HEK293T (cell line): Measurements from ENCODE around the gene KLHL28.

Experiments used
- ARNT ChIP-seq: fragments of 450-650 bp; IDR thresholded peaks from 2 replicates; pipeline ENCODE4 v1.6.1; 2017; ENCODE audit warnings: mild to moderate bottlenecking
- BHLHE40 ChIP-seq: fragments of 450-650 bp; IDR thresholded peaks from 2 replicates; pipeline ENCODE4 v1.6.1; 2016; ENCODE audit warnings: mild to moderate bottlenecking, moderate library complexity, borderline replicate concordance
- CTBP1 ChIP-seq: fragments of 450-650 bp; IDR thresholded peaks from 2 replicates; pipeline ENCODE4 v1.6.1; 2016; ENCODE audit warnings: borderline replicate concordance
- ELF4 ChIP-seq: fragments of 450-650 bp; IDR thresholded peaks from 2 replicates; pipeline ENCODE4 v1.6.1; 2017; ENCODE audit warnings: antibody characterized with exemption
- FOXA1 ChIP-seq: fragments of 450-650 bp; IDR thresholded peaks from 2 replicates; pipeline ENCODE4 v1.6.1; 2016; ENCODE audit warnings: mild to moderate bottlenecking
- FOXK2 ChIP-seq: fragments of 450-650 bp; IDR thresholded peaks from 2 replicates; pipeline ENCODE4 v1.6.1; 2016; ENCODE audit warnings: mild to moderate bottlenecking
- FOXM1 ChIP-seq: fragments of 450-650 bp; IDR thresholded peaks from 2 replicates; pipeline ENCODE4 v1.6.1; 2017; ENCODE audit warnings: mild to moderate bottlenecking, borderline replicate concordance
- HDGF ChIP-seq: fragments of 450-650 bp; IDR thresholded peaks from 2 replicates; pipeline ENCODE4 v1.6.1; 2017; ENCODE audit warnings: antibody characterized with exemption, borderline replicate concordance
- L3MBTL2 ChIP-seq: fragments of 450-650 bp; conservative IDR thresholded peaks from 2 replicates; pipeline ENCODE4 v1.6.1; 2016; ENCODE audit warnings: mild to moderate bottlenecking
- SP1 ChIP-seq: fragments of 450-650 bp; IDR thresholded peaks from 2 replicates; pipeline ENCODE4 v1.6.1; 2017
- SUZ12 ChIP-seq: fragments of 450-650 bp; IDR thresholded peaks from 2 replicates; pipeline ENCODE4 v1.6.1; 2016; ENCODE audit warnings: mild to moderate bottlenecking
- TARDBP ChIP-seq: fragments of 450-650 bp; IDR thresholded peaks from 2 replicates; pipeline ENCODE4 v1.6.1; 2016
- ZNF384 ChIP-seq: fragments of 450-650 bp; IDR thresholded peaks from 2 replicates; pipeline ENCODE4 v1.6.1; 2016
- TF ChIP-seq, protein P1 (sequence below): fragments of 450-650 bp; IDR thresholded peaks from 2 replicates; pipeline ENCODE4 v1.6.1; 2016

DNA sequence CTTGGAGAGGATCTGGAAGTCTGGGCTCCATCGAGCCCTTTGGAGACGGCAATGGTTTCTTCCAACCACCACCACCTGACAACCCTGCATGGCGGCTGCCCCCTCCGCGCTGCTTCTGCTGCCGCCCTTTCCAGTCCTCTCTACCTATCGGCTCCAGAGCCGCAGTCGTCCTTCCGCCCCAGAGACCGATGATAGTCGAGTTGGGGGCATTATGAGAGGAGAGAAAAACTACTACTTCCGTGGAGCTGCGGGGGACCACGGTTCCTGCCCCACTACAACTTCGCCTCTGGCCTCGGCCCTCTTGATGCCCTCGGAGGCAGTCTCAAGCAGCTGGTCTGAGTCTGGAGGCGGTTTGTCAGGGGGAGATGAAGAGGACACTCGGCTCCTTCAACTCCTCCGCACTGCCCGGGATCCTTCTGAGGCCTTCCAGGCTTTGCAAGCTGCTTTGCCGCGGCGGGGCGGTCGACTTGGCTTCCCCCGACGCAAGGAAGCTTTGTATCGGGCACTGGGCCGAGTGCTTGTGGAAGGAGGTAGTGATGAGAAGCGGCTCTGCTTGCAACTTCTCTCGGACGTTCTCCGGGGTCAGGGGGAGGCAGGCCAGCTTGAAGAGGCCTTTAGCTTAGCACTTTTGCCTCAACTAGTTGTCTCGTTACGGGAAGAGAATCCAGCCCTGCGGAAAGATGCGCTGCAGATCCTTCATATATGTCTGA is 742 bp upstream of the KLHL28 start:
- no peak for TF ChIP-seq SUZ12
- TF ChIP-seq HDGF: no peak
- no peak for TF ChIP-seq SP1
- no peak for TF ChIP-seq ELF4
- no peak for TF ChIP-seq FOXM1
- no peak for TF ChIP-seq FOXA1
- TF ChIP-seq, protein P1, sequence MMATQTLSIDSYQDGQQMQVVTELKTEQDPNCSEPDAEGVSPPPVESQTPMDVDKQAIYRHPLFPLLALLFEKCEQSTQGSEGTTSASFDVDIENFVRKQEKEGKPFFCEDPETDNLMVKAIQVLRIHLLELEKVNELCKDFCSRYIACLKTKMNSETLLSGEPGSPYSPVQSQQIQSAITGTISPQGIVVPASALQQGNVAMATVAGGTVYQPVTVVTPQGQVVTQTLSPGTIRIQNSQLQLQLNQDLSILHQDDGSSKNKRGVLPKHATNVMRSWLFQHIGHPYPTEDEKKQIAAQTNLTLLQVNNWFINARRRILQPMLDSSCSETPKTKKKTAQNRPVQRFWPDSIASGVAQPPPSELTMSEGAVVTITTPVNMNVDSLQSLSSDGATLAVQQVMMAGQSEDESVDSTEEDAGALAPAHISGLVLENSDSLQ: no peak
- TF ChIP-seq FOXK2: no peak
- no peak for TF ChIP-seq ZNF384
- no peak for TF ChIP-seq CTBP1
- TF ChIP-seq BHLHE40: no peak
- TF ChIP-seq ARNT: no peak
- no peak for TF ChIP-seq TARDBP
- TF ChIP-seq L3MBTL2: peak; percentile 89
